ENCODE results near the gene NCBP3.

Gene NCBP3

DNA sequence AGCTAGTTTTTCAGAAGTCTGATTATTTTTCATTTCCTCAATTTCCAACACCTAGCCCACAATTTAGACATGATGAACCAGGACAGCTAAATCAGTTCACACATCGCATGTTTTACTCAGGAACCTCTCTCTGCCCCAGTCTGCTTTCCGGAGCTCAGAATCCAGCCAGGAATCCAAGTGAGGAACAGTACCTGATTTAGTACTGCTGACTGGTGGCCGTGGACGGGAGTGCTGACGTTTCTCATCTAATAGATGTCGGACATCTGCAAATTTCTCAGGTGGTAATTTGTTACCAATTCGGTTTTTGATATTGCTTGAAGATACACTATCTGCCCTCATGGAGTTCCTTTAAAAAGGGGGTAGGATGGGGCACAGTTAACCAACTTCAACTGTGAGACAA lies 30.1 kb downstream of the NCBP3 start:
- H3K4me3 ChIP-seq (ENCODE audit: low read length) = no peak overlapping the region
- TF ChIP-seq ZNF274 (IDR thresholded peaks at IDR 0.05; ENCODE audit: low read depth, low read length) = no peak

DNA sequence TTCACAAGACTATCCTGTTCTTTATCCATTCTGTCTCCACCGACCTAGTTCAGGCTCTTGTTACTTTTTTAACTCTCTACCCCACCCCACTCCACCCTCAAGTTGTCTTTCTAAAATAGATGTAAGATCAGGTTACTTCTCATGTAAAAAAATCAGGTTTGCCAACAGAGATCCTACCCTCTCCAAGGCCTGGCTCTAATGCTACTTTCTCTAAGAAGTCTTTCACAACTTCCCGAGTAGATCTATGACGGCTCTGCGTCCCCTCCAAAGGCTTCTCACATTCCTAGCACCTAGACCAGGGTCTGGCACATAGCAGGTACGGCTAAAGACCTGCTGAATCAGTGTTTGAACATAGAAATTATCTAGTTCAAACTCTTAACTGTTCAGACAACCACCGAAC lies 30.9 kb downstream of the NCBP3 start:
- no peak overlapping the region for H3K4me3 ChIP-seq (ENCODE audit: low read length)
- no peak for TF ChIP-seq ZNF274 (IDR thresholded peaks at IDR 0.05; ENCODE audit: low read depth, low read length)

GRCh38 chr17:3814361-3814760 lies 31.7 kb downstream of the NCBP3 start:
- no peak for TF ChIP-seq ZNF274 (IDR thresholded peaks at IDR 0.05; ENCODE audit: low read depth, low read length)
- no peak overlapping the region for H3K4me3 ChIP-seq (ENCODE audit: low read length)

- H3K4me3 ChIP-seq (ENCODE audit: low read length) = no peak overlapping the region
Measured at GRCh38 chr17:3813171-3813570, 32.9 kb downstream of the NCBP3 start.

DNA sequence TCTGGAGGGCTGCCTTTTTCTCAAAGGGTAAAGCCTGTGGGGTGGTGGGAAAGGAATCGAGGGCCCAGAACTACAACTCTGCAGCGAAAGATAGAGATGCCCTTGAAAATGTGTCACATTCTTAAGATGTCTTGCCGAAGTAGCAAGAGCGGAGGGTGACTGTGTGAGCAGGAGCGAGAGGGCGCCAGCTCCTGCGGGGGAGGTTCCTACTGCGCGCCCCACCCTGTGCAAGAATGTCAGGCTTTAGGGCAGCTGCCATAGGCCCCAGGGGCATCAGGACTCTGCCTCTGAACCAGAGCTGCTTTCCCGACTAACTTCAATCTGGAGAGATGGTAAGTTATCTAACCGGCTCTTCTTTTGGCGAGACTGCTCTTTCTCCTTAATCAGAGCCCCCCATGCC lies 33.3 kb downstream of the NCBP3 start:
- no peak for TF ChIP-seq ZNF274 (IDR thresholded peaks at IDR 0.05; ENCODE audit: low read depth, low read length)
- no peak overlapping the region for H3K4me3 ChIP-seq (ENCODE audit: low read length)

More at GRCh38 chr17:3813171-3813570, 32.9 kb downstream of the NCBP3 start:
- TF ChIP-seq ZNF274 (IDR thresholded peaks at IDR 0.05; ENCODE audit: low read depth, low read length) = no peak

DNA sequence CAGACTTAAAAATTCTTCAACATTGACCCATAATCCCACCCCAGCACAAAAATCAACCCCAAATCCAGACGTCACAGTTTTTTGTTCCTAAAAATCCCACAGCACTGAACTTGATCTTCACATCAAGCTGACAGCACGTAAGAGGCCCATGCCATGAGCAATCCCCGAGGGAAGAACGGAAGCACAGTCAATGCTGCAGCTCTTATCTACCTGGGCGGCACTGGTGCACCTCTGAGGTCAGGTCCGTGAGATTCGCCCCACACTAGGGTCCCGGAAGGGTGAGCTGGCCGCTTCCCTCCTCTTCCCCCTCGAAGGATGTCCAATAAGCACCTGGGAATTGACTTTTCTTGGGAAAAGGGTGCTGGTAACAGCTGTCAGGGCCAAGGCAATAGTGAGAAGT lies 33.8 kb downstream of the NCBP3 start:
- TF ChIP-seq ZNF274 (IDR thresholded peaks at IDR 0.05; ENCODE audit: low read depth, low read length) = no peak
- H3K4me3 ChIP-seq (ENCODE audit: low read length) = no peak overlapping the region

DNA sequence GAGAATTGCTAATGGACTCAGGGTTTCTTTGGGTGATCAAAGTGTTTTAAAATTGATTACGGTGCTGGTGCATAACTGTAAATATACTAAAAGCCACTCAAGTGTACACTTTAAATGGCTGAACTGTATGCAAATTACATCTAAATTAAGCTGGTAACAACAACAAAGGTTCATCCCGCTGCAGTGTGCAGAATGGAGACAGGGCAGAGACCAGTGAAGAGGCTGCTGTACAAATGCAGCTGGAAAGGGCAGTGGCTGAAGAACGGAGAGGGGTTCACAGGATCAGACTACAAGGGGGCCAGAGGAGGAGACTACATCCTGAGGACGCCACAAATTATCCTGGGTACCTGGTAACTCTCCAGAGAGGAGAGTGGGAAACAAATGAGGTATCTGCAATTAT lies 36.0 kb downstream of the NCBP3 start:
- no peak for TF ChIP-seq ZNF274 (IDR thresholded peaks at IDR 0.05; ENCODE audit: low read depth, low read length)
- no peak overlapping the region for H3K4me3 ChIP-seq (ENCODE audit: low read length)

DNA sequence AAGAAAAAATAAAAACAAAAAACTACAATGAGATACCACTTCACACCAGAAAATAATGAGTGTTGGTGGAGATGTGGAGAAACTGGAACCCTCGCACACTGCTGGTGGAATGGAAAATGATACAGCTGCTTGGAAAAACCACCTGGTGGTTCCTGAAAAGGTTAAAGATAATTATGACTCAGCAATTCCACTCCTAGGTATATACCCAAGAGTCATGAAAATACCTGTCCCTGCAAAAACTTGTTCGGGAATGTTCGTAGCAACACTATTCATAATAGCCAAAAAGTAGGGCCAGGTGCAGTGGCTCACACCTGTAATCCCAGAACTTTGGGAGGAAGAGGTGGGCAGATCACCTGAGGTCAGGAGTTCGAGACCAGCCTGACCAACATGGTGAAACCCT lies 36.9 kb downstream of the NCBP3 start:
- H3K4me3 ChIP-seq (ENCODE audit: low read length) = no peak overlapping the region
- no peak for TF ChIP-seq ZNF274 (IDR thresholded peaks at IDR 0.05; ENCODE audit: low read depth, low read length)

DNA sequence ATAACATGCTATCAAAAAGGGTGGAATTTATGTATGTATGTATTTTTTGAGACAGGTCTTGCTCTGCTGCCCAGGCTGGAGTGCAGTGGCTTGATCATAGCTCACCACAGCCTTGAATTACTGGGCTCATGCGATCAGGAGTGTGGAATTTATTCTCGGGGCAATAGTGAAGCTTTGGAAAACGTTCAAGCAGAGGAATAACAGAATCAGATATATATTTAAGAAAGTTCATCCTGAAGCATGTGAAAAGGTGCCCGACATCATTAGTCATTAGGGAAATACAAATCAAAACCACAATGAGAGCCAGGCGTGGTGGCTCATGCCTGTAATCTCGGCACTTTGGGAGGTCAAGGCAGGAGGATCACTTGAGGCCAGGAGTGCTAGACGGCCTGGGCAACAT lies 37.3 kb downstream of the NCBP3 start:
- H3K4me3 ChIP-seq (ENCODE audit: low read length) = no peak overlapping the region
- no peak for TF ChIP-seq ZNF274 (IDR thresholded peaks at IDR 0.05; ENCODE audit: low read depth, low read length)

DNA sequence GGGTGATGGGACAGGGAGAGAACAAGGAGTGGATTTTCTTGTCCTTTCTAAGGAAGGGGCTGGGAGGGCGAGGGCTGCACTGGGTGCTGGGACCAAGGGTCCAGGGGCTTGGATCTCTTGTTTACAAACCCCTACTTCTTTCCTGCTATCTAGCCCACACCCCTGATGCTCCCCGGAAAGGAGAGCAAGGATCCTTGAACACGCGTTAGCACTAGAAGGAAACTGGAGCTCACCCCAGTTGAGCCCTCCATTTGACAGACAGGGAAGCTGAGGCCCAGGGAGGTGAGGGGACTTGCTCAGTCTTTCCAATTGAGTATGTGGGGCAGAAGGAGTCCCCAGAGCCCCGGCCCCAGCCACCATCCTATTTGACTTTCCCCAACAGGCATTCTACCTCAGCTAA lies 40.5 kb downstream of the NCBP3 start:
- no peak overlapping the region for H3K4me3 ChIP-seq (ENCODE audit: low read length)
- no peak for TF ChIP-seq ZNF274 (IDR thresholded peaks at IDR 0.05; ENCODE audit: low read depth, low read length)

- TF ChIP-seq ZNF274 (IDR thresholded peaks at IDR 0.05; ENCODE audit: low read depth, low read length) = no peak
- no peak overlapping the region for H3K4me3 ChIP-seq (ENCODE audit: low read length)
Measured at GRCh38 chr17:3804503-3804931, 41.5 kb downstream of the NCBP3 start.

- TF ChIP-seq ZNF274 (IDR thresholded peaks at IDR 0.05; ENCODE audit: low read depth, low read length) = no peak
- H3K4me3 ChIP-seq (ENCODE audit: low read length) = no peak overlapping the region
Measured at GRCh38 chr17:3803308-3803640, 42.8 kb downstream of the NCBP3 start.

DNA sequence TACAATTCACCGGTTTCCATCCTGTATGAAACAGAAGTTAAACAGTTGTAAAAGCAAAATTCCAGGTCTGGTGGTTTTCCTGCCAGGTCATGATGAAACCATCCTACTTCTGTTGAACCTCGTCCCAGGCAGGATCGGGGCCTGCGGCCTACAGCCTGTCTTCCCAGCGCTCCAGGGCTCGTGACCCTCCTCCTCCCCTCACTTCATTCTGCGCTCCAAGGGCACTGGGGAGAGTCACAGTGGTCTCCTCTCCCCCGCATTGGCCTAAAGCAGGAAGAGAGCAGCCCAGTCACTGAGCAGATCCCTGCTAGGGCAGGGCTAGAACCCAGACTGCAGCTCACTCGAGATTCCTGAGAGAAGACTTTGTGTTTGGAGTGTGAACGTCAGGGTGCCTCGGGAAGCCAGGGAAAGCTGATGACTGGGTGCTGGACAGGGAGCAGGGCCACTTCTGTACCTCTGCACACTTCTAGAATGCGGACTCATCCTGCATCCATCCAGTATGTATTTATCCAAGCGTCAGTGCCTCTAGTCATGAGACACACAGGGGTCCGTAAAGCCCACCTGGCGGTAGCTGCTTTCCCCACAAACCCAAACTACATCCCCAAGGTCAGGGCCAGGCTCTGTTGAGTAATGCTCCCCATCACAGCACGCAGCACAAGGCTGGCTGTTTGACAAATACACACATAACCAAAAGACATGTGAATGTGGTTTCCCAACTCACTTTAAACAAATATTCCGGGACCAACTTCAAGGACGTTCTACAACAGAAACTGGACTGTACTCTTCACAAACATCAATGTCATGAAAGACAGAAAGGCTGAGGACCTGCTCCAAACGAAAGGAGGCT lies 43.4 kb downstream of the NCBP3 start:
- no peak overlapping the region for H3K4me3 ChIP-seq (ENCODE audit: low read length)
- no peak for TF ChIP-seq ZNF274 (IDR thresholded peaks at IDR 0.05; ENCODE audit: low read depth, low read length)

DNA sequence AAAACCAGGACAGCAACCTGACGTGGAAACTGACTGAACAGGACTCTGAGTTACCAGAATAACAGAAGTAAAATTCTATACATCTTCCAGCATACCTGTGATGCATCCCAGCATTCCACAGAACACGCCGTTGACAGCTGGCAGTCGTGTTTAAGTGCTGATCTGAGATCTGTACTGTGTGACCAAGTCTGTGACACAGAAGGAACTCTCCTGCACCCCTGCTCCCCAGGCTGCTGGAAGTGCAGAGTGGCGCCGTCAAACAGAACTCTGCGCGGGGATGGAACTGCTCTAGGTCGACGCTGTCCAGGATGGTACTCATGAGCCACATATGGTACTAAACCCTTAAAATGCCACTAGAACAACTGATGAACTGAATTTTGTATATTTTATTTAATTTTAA lies 44.3 kb downstream of the NCBP3 start:
- no peak for TF ChIP-seq ZNF274 (IDR thresholded peaks at IDR 0.05; ENCODE audit: low read depth, low read length)
- no peak overlapping the region for H3K4me3 ChIP-seq (ENCODE audit: low read length)

- no peak overlapping the region for H3K4me3 ChIP-seq (ENCODE audit: low read length)
- TF ChIP-seq ZNF274 (IDR thresholded peaks at IDR 0.05; ENCODE audit: low read depth, low read length) = no peak
Measured at GRCh38 chr17:3801347-3801746, 44.7 kb downstream of the NCBP3 start.

All from GM08714 (cell line).